HG03095 (cell line): ENCODE data around the gene CYSLTR2.
A peak's percentile ranks its signal among the peaks of the same experiment; 100 is the strongest.

Experiments
- ATAC-seq: cut with Tn5 transposase; IDR thresholded peaks from one replicate; pipeline ENCODE4 v1.9.1; 2021; ENCODE audit warnings: moderate library complexity; ENCODE audit not compliant: unreplicated experiment

Gene CYSLTR2

GRCh38 chr13:48733739-48734335, 80.1 kb downstream of the CYSLTR2 start:
- ATAC-seq, result no peak

GRCh38 chr13:48735571-48735970, 81.8 kb downstream of the CYSLTR2 start:
- ATAC-seq, result no peak

- ATAC-seq, result no peak
Observed at GRCh38 chr13:48737689-48738088, 84.0 kb downstream of the CYSLTR2 start.

GRCh38 chr13:48738311-48738710, 84.6 kb downstream of the CYSLTR2 start:
- no peak for ATAC-seq

- ATAC-seq, result no peak
Observed at GRCh38 chr13:48739386-48739964, 85.7 kb downstream of the CYSLTR2 start.

GRCh38 chr13:48741377-48741776, 87.6 kb downstream of the CYSLTR2 start:
- no peak for ATAC-seq

- ATAC-seq, result no peak
Observed at GRCh38 chr13:48746821-48747220, 93.1 kb downstream of the CYSLTR2 start.

- ATAC-seq, result no peak
Observed at GRCh38 chr13:48748681-48749080, 95.0 kb downstream of the CYSLTR2 start.

GRCh38 chr13:48749144-48749543, 95.4 kb downstream of the CYSLTR2 start:
- no peak for ATAC-seq

GRCh38 chr13:48749699-48750473, 96.2 kb downstream of the CYSLTR2 start:
- peak; percentile 96 for ATAC-seq

- no peak for ATAC-seq
Observed at GRCh38 chr13:48750588-48751383, 97.1 kb downstream of the CYSLTR2 start.

GRCh38 chr13:48760626-48761025, 106.9 kb downstream of the CYSLTR2 start:
- no peak for ATAC-seq
